ENCODE results near the gene FAH. TPM values are rescaled to one million over a fixed set of nuclear protein-coding genes. Genes with fewer than 3 reads are reported as not detected.

Gene FAH
- total RNA-seq, 2 experiments from 2014 or later = 32.0 to 34.6 TPM

GRCh38 chr15:80169768-80170357 is 17.1 kb downstream of the FAH start:
- peaks cover 7% of the 10 kb centered on the region for H3K4me1 Mint-ChIP-seq
- POLR2A ChIA-PET = interaction anchor here (0.5 to 0.6 kb wide), 3 partner anchors 37 to 1296 kb away, joined by 3 to 8 read pairs (median 3); no protein-coding TSS in a partner anchor
- peaks cover 5% of the 10 kb centered on the region for H3K36me3 Mint-ChIP-seq
- H3K4me3 Mint-ChIP-seq = no peak overlapping the region
- no peaks in the 10 kb centered on the region for H3K9me3 Mint-ChIP-seq
- H3K27me3 Mint-ChIP-seq = no peaks in the 10 kb centered on the region
- no peak for DNase-seq
- no peak overlapping the region for H3K27ac Mint-ChIP-seq
- ATAC-seq (ENCODE audit: low read depth) = no peak

- peaks cover 5% of the 10 kb centered on the region for H3K36me3 Mint-ChIP-seq
- no peak for DNase-seq
- H3K4me3 Mint-ChIP-seq = no peak overlapping the region
- ATAC-seq (ENCODE audit: low read depth) = no peak
- POLR2A ChIA-PET = interaction anchor here (0.5 kb wide), 2 partner anchors 243 to 1296 kb away, joined by 3 to 8 read pairs; no protein-coding TSS in a partner anchor
- no peaks in the 10 kb centered on the region for H3K27me3 Mint-ChIP-seq
- H3K4me1 Mint-ChIP-seq = peaks cover 7% of the 10 kb centered on the region
- no peak overlapping the region for H3K27ac Mint-ChIP-seq
- no peaks in the 10 kb centered on the region for H3K9me3 Mint-ChIP-seq
Measured at GRCh38 chr15:80170596-80170995, 17.8 kb downstream of the FAH start.

- POLR2A ChIA-PET = interaction anchor here (0.7 kb wide), 1 partner anchor 12 kb away, joined by 4 read pairs; no protein-coding TSS in a partner anchor
- DNase-seq (no peak), ATAC-seq (ENCODE audit: low read depth) (no peak)
- peaks cover 8% of the 10 kb centered on the region for H3K36me3 Mint-ChIP-seq
- no peaks in the 10 kb centered on the region for H3K9me3 Mint-ChIP-seq
- no peak overlapping the region for H3K27ac Mint-ChIP-seq
- H3K4me3 Mint-ChIP-seq = no peak overlapping the region
- peaks cover 7% of the 10 kb centered on the region for H3K4me1 Mint-ChIP-seq
- H3K27me3 Mint-ChIP-seq = no peaks in the 10 kb centered on the region
Measured at GRCh38 chr15:80171787-80172186, 19.0 kb downstream of the FAH start.

DNA sequence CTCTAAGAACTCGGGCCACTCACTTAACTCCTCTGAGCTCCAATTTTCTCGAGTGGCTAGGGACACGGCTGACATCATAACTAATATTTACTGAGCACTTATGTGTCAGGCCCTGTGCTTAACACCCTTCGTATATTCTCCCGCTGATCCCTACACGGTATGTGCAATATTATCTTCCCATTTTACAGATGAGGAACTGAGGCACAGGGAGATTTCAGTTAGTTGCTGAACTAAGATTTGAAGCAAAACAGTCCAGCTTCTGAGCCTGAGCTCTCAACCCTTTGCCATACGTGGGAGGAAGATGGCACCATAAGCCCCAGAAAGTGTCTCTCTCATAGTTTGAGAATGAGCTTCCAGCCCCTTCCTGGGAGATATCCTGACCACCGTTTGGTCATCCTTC is 19.6 kb downstream of the FAH start:
- no peak overlapping the region for H3K27ac Mint-ChIP-seq
- POLR2A ChIA-PET = interaction anchor here (0.7 kb wide), 1 partner anchor 12 kb away, joined by 4 read pairs; no protein-coding TSS in a partner anchor
- H3K4me1 Mint-ChIP-seq = peaks cover 4% of the 10 kb centered on the region
- no peaks in the 10 kb centered on the region for H3K27me3 Mint-ChIP-seq
- DNase-seq = no peak
- H3K4me3 Mint-ChIP-seq = no peak overlapping the region
- peaks cover 9% of the 10 kb centered on the region for H3K36me3 Mint-ChIP-seq
- no peaks in the 10 kb centered on the region for H3K9me3 Mint-ChIP-seq
- no peak for ATAC-seq (ENCODE audit: low read depth)

GRCh38 chr15:80173022-80173759 is 20.4 kb downstream of the FAH start:
- H3K27me3 Mint-ChIP-seq = no peaks in the 10 kb centered on the region
- peaks cover 4% of the 10 kb centered on the region for H3K4me1 Mint-ChIP-seq
- no peak overlapping the region for H3K27ac Mint-ChIP-seq
- peak; percentile 80 for DNase-seq
- no peaks in the 10 kb centered on the region for H3K9me3 Mint-ChIP-seq
- peak; percentile 76 for ATAC-seq (ENCODE audit: low read depth)
- H3K36me3 Mint-ChIP-seq = peaks cover 9% of the 10 kb centered on the region
- POLR2A ChIA-PET = no interaction called here
- H3K4me3 Mint-ChIP-seq = no peak overlapping the region

GRCh38 chr15:80174017-80174746 is 21.4 kb downstream of the FAH start:
- Mint-ChIP-seq H3K4me3 (no peak overlapping the region), H3K4me1 (peaks cover 4% of the 10 kb centered on the region), H3K27ac (peak overlapping the region; percentile 9), H3K36me3 (peaks cover 10% of the 10 kb centered on the region), H3K9me3 (no peaks in the 10 kb centered on the region), H3K27me3 (no peaks in the 10 kb centered on the region)
- ATAC-seq (ENCODE audit: low read depth) (no peak), DNase-seq (no peak)
- POLR2A ChIA-PET = interaction anchor here (0.8 kb wide), 1 partner anchor 13 kb away, joined by 3 read pairs; no protein-coding TSS in a partner anchor

DNA sequence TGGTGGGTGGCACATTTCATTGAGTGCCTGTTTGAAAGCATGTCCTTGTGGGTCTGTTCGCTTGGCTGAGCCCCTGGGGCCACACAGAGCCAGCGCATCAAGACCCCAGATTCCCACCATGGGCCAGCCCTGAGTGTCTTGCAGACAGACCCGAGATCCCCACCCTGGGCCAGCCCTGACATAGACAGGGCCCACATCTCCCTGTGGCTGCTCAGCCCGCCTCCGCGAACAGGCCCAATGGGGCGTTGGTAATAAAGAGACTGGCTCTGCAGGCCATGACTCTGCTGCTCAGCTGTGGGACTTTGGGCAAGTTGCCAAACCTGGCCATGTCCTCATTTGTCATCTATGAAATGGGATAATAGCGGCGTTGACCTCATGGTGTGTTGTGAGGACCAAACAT is 22.6 kb downstream of the FAH start:
- no peak for DNase-seq
- POLR2A ChIA-PET = interaction anchor here (0.8 kb wide), 1 partner anchor 14 kb away, joined by 3 read pairs; no protein-coding TSS in a partner anchor
- peaks cover 12% of the 10 kb centered on the region for H3K36me3 Mint-ChIP-seq
- peaks cover 4% of the 10 kb centered on the region for H3K4me1 Mint-ChIP-seq
- no peak for ATAC-seq (ENCODE audit: low read depth)
- no peaks in the 10 kb centered on the region for H3K9me3 Mint-ChIP-seq
- H3K4me3 Mint-ChIP-seq = no peak overlapping the region
- no peaks in the 10 kb centered on the region for H3K27me3 Mint-ChIP-seq
- H3K27ac Mint-ChIP-seq = no peak overlapping the region

GRCh38 chr15:80176443-80176842 is 23.6 kb downstream of the FAH start:
- no peak overlapping the region for H3K27ac Mint-ChIP-seq
- POLR2A ChIA-PET = no interaction called here
- DNase-seq = no peak
- ATAC-seq (ENCODE audit: low read depth) = no peak
- no peaks in the 10 kb centered on the region for H3K9me3 Mint-ChIP-seq
- peaks cover 11% of the 10 kb centered on the region for H3K36me3 Mint-ChIP-seq
- no peaks in the 10 kb centered on the region for H3K27me3 Mint-ChIP-seq
- no peak overlapping the region for H3K4me3 Mint-ChIP-seq
- H3K4me1 Mint-ChIP-seq = peaks cover 4% of the 10 kb centered on the region

GRCh38 chr15:80177156-80177555 is 24.4 kb downstream of the FAH start:
- H3K27ac Mint-ChIP-seq = no peak overlapping the region

DNA sequence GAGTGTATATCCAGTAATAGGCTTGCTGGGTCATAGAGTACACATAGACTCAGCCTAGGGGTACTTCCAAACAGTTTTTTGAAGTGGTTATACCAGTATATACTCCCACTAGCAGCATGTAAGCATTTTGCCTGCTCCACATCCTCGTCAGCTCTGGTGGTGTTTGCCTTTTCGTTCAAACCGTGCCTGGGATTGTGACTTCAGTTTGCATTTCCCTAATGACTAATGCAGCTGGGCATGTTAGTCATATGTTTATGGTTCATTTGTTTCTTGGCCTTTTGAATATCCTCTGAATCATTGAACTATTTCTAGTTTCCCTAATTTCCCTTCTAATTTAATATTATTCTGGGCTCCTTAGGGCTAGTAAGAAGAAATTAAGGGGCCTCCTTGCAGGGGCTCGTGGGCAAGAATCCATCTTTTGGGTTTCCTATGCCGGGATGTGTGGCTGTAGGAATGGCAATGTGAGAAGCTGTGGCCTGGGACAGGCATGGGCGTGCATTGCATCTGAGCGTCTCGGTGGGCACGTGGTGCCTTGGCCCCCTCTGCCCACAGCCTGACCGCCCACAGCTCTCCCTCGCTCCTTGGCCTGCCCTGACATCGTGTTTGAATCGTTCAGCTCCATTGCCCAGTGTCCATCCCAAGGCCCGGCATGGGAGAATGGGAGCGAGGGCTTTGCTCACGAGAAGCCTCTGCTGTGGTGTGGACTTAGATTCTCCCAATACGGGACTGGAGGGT is 26.4 kb downstream of the FAH start:
- DNase-seq (no peak), ATAC-seq (ENCODE audit: low read depth) (no peak)
- H3K4me1 Mint-ChIP-seq = no peaks in the 10 kb centered on the region
- no peaks in the 10 kb centered on the region for H3K9me3 Mint-ChIP-seq
- peaks cover 25% of the 10 kb centered on the region for H3K36me3 Mint-ChIP-seq
- H3K27me3 Mint-ChIP-seq = no peaks in the 10 kb centered on the region
- H3K4me3 Mint-ChIP-seq = no peak overlapping the region
- POLR2A ChIA-PET = no interaction called here
- no peak overlapping the region for H3K27ac Mint-ChIP-seq

More at GRCh38 chr15:80177156-80177555, 24.4 kb downstream of the FAH start:
- no peak for DNase-seq
- Mint-ChIP-seq H3K36me3 (peaks cover 17% of the 10 kb centered on the region), H3K4me3 (no peak overlapping the region), H3K9me3 (no peaks in the 10 kb centered on the region), H3K27me3 (no peaks in the 10 kb centered on the region), H3K4me1 (peaks cover 1% of the 10 kb centered on the region)
- no peak for ATAC-seq (ENCODE audit: low read depth)
- POLR2A ChIA-PET = no interaction called here

DNA sequence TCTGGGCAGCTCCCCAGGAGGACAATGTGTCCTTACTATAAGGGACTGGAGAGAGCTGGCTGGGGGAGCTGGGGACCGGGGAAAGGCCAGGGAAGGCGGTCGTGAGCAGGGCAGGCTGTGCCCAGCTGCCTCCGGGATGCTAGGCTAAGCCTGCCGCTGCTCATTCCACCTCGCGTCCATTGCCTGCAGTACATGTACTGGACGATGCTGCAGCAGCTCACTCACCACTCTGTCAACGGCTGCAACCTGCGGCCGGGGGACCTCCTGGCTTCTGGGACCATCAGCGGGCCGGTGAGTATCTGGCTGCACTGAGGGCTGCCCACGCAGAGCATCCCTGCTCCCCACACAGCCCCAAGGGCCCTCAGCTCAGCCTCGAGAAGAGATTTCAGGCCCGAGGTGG is 27.1 kb downstream of the FAH start:
- POLR2A ChIA-PET = no interaction called here
- peaks cover 31% of the 10 kb centered on the region for H3K36me3 Mint-ChIP-seq
- H3K27ac Mint-ChIP-seq = no peak overlapping the region
- ATAC-seq (ENCODE audit: low read depth) = no peak
- H3K4me1 Mint-ChIP-seq = no peaks in the 10 kb centered on the region
- DNase-seq = no peak
- no peaks in the 10 kb centered on the region for H3K27me3 Mint-ChIP-seq
- H3K4me3 Mint-ChIP-seq = no peak overlapping the region
- no peaks in the 10 kb centered on the region for H3K9me3 Mint-ChIP-seq

- Mint-ChIP-seq H3K36me3 (peaks cover 35% of the 10 kb centered on the region), H3K9me3 (peaks cover 2% of the 10 kb centered on the region), H3K27ac (no peak overlapping the region), H3K4me1 (peaks cover 2% of the 10 kb centered on the region), H3K27me3 (no peaks in the 10 kb centered on the region), H3K4me3 (no peak overlapping the region)
- ATAC-seq (ENCODE audit: low read depth) = no peak
- POLR2A ChIA-PET = no interaction called here
- DNase-seq = no peak
Measured at GRCh38 chr15:80180468-80180867, 27.7 kb downstream of the FAH start.

DNA sequence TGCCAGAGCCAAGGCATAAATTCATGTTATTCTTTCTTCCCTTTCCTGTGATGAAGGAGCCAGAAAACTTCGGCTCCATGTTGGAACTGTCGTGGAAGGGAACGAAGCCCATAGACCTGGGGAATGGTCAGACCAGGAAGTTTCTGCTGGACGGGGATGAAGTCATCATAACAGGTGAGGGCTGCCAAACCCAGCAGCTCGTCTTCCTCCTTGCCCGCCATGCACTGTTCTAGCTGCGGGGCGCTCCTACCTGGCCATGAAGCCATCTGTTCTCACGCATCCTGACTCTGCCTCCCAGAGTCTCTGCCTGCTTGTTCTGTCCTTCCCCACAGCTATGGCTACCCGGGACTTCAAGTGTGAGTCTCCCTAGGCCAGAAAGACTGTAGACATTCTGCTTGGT is 28.2 kb downstream of the FAH start:
- DNase-seq = no peak
- Mint-ChIP-seq H3K9me3 (peaks cover 2% of the 10 kb centered on the region), H3K27me3 (no peaks in the 10 kb centered on the region), H3K4me1 (peaks cover 2% of the 10 kb centered on the region), H3K27ac (no peak overlapping the region), H3K4me3 (no peak overlapping the region), H3K36me3 (peaks cover 35% of the 10 kb centered on the region)
- POLR2A ChIA-PET = no interaction called here
- ATAC-seq (ENCODE audit: low read depth) = no peak
